K562 (cell line): ENCODE data around the gene RASSF3. TPM values are rescaled to one million over a fixed set of nuclear protein-coding genes. Genes with fewer than 3 reads are reported as not detected.

Experiments used
- ASH1L ChIP-seq: fragments of 450-650 bp; IDR thresholded peaks from 2 replicates; pipeline ENCODE4 v1.6.1; 2018; ENCODE audit warnings: borderline replicate concordance, mild to moderate bottlenecking, low read depth; ENCODE audit not compliant: partially characterized antibody
- CAMTA2 ChIP-seq: fragments of 250-450 bp; sonication (Bioruptor Pico); conservative IDR thresholded peaks from 2 replicates; pipeline ENCODE4 v1.5.1; 2022
- KLF1 ChIP-seq: fragments of 450-650 bp; IDR thresholded peaks from 2 replicates; pipeline ENCODE4 v1.6.1; 2016; ENCODE audit warnings: missing genetic modification characterization, missing compliant biosample characterization
- POLR2AphosphoS2 ChIP-seq: IDR thresholded peaks from 2 replicates; pipeline ENCODE4 v1.6.1; 2012; ENCODE audit warnings: low read length, improper control_type of control experiment
- POLR3G ChIP-seq: IDR thresholded peaks from 2 replicates; pipeline ENCODE4 v1.6.1; 2011; ENCODE audit not compliant: insufficient read length, insufficient replicate concordance; ENCODE audit errors: extremely low read depth
- SREBF2 ChIP-seq: sonication (generic); formaldehyde crosslinking; IDR thresholded peaks from 2 replicates; pipeline ENCODE4 v1.4.0; 2020; ENCODE audit warnings: mild to moderate bottlenecking, missing genetic modification reagents
- SRSF3 ChIP-seq: fragments of 200-400 bp; formaldehyde crosslinking; IDR thresholded peaks from 2 replicates; pipeline ENCODE4 v1.6.1; 2016; ENCODE audit warnings: mild to moderate bottlenecking, low read length, moderate library complexity; ENCODE audit not compliant: insufficient read depth
- TSC22D4 ChIP-seq: fragments of 450-650 bp; IDR thresholded peaks from 2 replicates; pipeline ENCODE4 v1.6.1; 2016; ENCODE audit warnings: missing genetic modification characterization, missing biosample characterization, control low read depth
- ZFX ChIP-seq: sonication (generic); formaldehyde crosslinking; IDR thresholded peaks from 2 replicates; pipeline ENCODE4 v1.8.0; 2022; ENCODE audit warnings: mild to moderate bottlenecking, missing genetic modification reagents, moderate library complexity
- ZNF121 ChIP-seq: sonication (generic); formaldehyde crosslinking; conservative IDR thresholded peaks from 2 replicates; pipeline ENCODE4 v1.8.0; 2022; ENCODE audit warnings: missing genetic modification reagents
- ZNF551 ChIP-seq: fragments of 250-450 bp; sonication (Bioruptor Pico); IDR thresholded peaks from 2 replicates; pipeline ENCODE4 v1.5.0; 2021; ENCODE audit warnings: mild to moderate bottlenecking, moderate library complexity
- ZNF780A ChIP-seq: fragments of 250-450 bp; sonication (Bioruptor Pico); IDR thresholded peaks from 2 replicates; pipeline ENCODE4 v1.5.0; 2021; ENCODE audit warnings: mild to moderate bottlenecking
- polyA plus RNA-seq, 8 experiments: library from polyadenylated mRNA; depleted of rRNA in 4 of 8; stranded (reverse) in 5 of 8; unstranded in 3 of 8; fragments of >200 nt; fragmentation: Nextera tagmentation in 2 of 8; fragmentation: Illumina TruSeq in 1 of 8; extraction: Ambion mirVana in 2 of 8; extraction: Trizol in 1 of 8; gene quantifications; 2 replicates each; pipeline versions ENCODE4 v1.2.1 to v1.2.3, GENCODE V29; 2011 to 2014; ENCODE audit warnings: inconsistent platforms in 1 of 8, missing spikeins in 1 of 8
- total RNA-seq, 7 experiments: library from RNA; depleted of rRNA in 6 of 7; stranded (reverse); fragments of >200 nt in 6 of 7; fragmentation: Illumina TruSeq in 2 of 7; extraction: Trizol in 2 of 7; gene quantifications; 2 replicates each; pipeline versions ENCODE4 v1.2.1 to v1.2.3, GENCODE V29; 2011 to 2021; ENCODE audit warnings: low replicate concordance in 1 of 7
- TF ChIP-seq, protein P1 (sequence below): sonication (generic); formaldehyde crosslinking; IDR thresholded peaks from 2 replicates; pipeline ENCODE4 v1.8.0; 2022; ENCODE audit warnings: mild to moderate bottlenecking, missing genetic modification reagents, borderline replicate concordance
- TF ChIP-seq, protein P2 (sequence below): fragments of 450-650 bp; conservative IDR thresholded peaks from 2 replicates; pipeline ENCODE4 v1.6.1; 2016; ENCODE audit warnings: missing genetic modification characterization, low read depth, mild to moderate bottlenecking, control low read depth, missing compliant biosample characterization
- TF ChIP-seq, protein P3 (sequence below): sonication (generic); formaldehyde crosslinking; IDR thresholded peaks from 2 replicates; pipeline ENCODE4 v1.8.1; 2023; ENCODE audit warnings: mild to moderate bottlenecking, missing genetic modification reagents
- TF ChIP-seq, protein P4 (sequence below): fragments of 250-450 bp; sonication (Bioruptor Pico); IDR thresholded peaks from 2 replicates; pipeline ENCODE4 v1.8.0; 2021; ENCODE audit warnings: mild to moderate bottlenecking, moderate library complexity
- TF ChIP-seq, protein P5 (sequence below): fragments of 250-450 bp; sonication (Bioruptor Pico); IDR thresholded peaks from 2 replicates; pipeline ENCODE4 v1.5.0; 2020; ENCODE audit warnings: mild to moderate bottlenecking, borderline replicate concordance

Gene RASSF3
- total and polyA plus RNA-seq, 9 of the 15 experiments (the other 6 are each of a cell fraction or from before 2014, with no cell fraction given) = 3.7 to 39.2 (median 20.2) TPM

DNA sequence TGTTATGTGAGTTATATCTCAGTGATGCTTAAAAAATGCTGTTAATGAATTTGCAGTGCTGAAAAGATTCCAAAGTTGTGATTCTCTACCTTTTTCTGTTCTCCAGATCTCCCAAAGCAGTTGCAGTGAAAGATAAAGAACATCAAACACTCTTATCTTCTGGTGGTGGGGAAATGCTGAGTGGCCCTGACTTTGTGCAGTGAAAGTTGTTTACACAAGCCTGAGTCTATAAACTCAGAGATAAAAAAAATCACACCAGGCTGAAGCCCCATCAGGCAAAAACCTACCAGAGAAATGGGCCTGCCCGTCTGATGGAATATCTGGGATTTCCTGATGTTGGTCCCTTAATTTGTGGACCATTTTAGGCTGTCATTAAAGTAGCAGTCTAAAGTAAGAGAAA is 46.1 kb downstream of the RASSF3 start (continued):
- TF ChIP-seq ZFX (CRISPR knock-in tag) = no peak
- no peak for TF ChIP-seq SREBF2 (CRISPR knock-in tag)
- no peak for TF ChIP-seq ASH1L
- TF ChIP-seq, protein P1, sequence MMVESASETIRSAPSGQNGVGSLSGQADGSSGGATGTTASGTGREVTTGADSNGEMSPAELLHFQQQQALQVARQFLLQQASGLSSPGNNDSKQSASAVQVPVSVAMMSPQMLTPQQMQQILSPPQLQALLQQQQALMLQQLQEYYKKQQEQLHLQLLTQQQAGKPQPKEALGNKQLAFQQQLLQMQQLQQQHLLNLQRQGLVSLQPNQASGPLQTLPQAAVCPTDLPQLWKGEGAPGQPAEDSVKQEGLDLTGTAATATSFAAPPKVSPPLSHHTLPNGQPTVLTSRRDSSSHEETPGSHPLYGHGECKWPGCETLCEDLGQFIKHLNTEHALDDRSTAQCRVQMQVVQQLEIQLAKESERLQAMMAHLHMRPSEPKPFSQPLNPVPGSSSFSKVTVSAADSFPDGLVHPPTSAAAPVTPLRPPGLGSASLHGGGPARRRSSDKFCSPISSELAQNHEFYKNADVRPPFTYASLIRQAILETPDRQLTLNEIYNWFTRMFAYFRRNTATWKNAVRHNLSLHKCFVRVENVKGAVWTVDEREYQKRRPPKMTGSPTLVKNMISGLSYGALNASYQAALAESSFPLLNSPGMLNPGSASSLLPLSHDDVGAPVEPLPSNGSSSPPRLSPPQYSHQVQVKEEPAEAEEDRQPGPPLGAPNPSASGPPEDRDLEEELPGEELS (CRISPR knock-in tag) = no peak
- TF ChIP-seq ZNF780A = no peak
- no peak for TF ChIP-seq CAMTA2 (CRISPR knock-in tag)
- TF ChIP-seq, protein P2, sequence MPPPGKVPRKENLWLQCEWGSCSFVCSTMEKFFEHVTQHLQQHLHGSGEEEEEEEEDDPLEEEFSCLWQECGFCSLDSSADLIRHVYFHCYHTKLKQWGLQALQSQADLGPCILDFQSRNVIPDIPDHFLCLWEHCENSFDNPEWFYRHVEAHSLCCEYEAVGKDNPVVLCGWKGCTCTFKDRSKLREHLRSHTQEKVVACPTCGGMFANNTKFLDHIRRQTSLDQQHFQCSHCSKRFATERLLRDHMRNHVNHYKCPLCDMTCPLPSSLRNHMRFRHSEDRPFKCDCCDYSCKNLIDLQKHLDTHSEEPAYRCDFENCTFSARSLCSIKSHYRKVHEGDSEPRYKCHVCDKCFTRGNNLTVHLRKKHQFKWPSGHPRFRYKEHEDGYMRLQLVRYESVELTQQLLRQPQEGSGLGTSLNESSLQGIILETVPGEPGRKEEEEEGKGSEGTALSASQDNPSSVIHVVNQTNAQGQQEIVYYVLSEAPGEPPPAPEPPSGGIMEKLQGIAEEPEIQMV (tag) = no peak
- TF ChIP-seq, protein P3, sequence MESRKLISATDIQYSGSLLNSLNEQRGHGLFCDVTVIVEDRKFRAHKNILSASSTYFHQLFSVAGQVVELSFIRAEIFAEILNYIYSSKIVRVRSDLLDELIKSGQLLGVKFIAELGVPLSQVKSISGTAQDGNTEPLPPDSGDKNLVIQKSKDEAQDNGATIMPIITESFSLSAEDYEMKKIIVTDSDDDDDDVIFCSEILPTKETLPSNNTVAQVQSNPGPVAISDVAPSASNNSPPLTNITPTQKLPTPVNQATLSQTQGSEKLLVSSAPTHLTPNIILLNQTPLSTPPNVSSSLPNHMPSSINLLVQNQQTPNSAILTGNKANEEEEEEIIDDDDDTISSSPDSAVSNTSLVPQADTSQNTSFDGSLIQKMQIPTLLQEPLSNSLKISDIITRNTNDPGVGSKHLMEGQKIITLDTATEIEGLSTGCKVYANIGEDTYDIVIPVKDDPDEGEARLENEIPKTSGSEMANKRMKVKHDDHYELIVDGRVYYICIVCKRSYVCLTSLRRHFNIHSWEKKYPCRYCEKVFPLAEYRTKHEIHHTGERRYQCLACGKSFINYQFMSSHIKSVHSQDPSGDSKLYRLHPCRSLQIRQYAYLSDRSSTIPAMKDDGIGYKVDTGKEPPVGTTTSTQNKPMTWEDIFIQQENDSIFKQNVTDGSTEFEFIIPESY (CRISPR knock-in tag) = no peak
- TF ChIP-seq, protein P4, sequence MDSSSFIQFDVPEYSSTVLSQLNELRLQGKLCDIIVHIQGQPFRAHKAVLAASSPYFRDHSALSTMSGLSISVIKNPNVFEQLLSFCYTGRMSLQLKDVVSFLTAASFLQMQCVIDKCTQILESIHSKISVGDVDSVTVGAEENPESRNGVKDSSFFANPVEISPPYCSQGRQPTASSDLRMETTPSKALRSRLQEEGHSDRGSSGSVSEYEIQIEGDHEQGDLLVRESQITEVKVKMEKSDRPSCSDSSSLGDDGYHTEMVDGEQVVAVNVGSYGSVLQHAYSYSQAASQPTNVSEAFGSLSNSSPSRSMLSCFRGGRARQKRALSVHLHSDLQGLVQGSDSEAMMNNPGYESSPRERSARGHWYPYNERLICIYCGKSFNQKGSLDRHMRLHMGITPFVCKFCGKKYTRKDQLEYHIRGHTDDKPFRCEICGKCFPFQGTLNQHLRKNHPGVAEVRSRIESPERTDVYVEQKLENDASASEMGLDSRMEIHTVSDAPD (CRISPR knock-in tag) = no peak
- TF ChIP-seq ZNF121 = no peak
- no peak for TF ChIP-seq POLR2AphosphoS2
- TF ChIP-seq SRSF3 = no peak
- no peak for TF ChIP-seq TSC22D4 (tag)
- TF ChIP-seq, protein P5, sequence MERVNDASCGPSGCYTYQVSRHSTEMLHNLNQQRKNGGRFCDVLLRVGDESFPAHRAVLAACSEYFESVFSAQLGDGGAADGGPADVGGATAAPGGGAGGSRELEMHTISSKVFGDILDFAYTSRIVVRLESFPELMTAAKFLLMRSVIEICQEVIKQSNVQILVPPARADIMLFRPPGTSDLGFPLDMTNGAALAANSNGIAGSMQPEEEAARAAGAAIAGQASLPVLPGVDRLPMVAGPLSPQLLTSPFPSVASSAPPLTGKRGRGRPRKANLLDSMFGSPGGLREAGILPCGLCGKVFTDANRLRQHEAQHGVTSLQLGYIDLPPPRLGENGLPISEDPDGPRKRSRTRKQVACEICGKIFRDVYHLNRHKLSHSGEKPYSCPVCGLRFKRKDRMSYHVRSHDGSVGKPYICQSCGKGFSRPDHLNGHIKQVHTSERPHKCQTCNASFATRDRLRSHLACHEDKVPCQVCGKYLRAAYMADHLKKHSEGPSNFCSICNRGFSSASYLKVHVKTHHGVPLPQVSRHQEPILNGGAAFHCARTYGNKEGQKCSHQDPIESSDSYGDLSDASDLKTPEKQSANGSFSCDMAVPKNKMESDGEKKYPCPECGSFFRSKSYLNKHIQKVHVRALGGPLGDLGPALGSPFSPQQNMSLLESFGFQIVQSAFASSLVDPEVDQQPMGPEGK (CRISPR knock-in tag) = no peak
- no peak for TF ChIP-seq POLR3G
- TF ChIP-seq ZNF551 (CRISPR knock-in tag) = no peak
- no peak for TF ChIP-seq KLF1 (tag)
